Activated T-cell treated with anti-CD3 and anti-CD28 coated beads, Interleukin-2, amount 50 U/mL, for 1 hour (primary cell): Measurements from ENCODE around the gene ATG16L1.
A peak's percentile ranks its signal among the peaks of the same experiment; 100 is the strongest.

ENCODE experiments used
- DNase-seq: peaks from one replicate; pipeline ENCODE4 v3.0.0-alpha.2; 2020

The ATG16L1 gene

GRCh38 chr2:233261819-233262555 is 10.5 kb downstream of the ATG16L1 start:
- no peak for DNase-seq

- DNase-seq = no peak
Observed at GRCh38 chr2:233262562-233262961, 11.1 kb downstream of the ATG16L1 start.

- DNase-seq = no peak
Observed at GRCh38 chr2:233263045-233263570, 11.6 kb downstream of the ATG16L1 start.

GRCh38 chr2:233264667-233265066 is 13.2 kb downstream of the ATG16L1 start:
- no peak for DNase-seq

GRCh38 chr2:233265899-233266431 is 14.5 kb downstream of the ATG16L1 start:
- DNase-seq = no peak

GRCh38 chr2:233266481-233266880 is 15.0 kb downstream of the ATG16L1 start:
- no peak for DNase-seq

GRCh38 chr2:233267516-233268245 is 16.2 kb downstream of the ATG16L1 start:
- DNase-seq = peak; percentile 78

GRCh38 chr2:233270366-233270765 is 18.9 kb downstream of the ATG16L1 start:
- DNase-seq = no peak

GRCh38 chr2:233270951-233271350 is 19.5 kb downstream of the ATG16L1 start:
- DNase-seq = no peak

- DNase-seq = no peak
Observed at GRCh38 chr2:233271693-233272092, 20.2 kb downstream of the ATG16L1 start.

- DNase-seq = no peak
Observed at GRCh38 chr2:233273120-233273519, 21.6 kb downstream of the ATG16L1 start.

GRCh38 chr2:233275223-233275622 is 23.8 kb downstream of the ATG16L1 start:
- no peak for DNase-seq

GRCh38 chr2:233278921-233279320 is 27.4 kb downstream of the ATG16L1 start:
- DNase-seq = no peak

GRCh38 chr2:233280114-233280693 is 28.7 kb downstream of the ATG16L1 start:
- no peak for DNase-seq

GRCh38 chr2:233281553-233281952 is 30.1 kb downstream of the ATG16L1 start:
- no peak for DNase-seq

GRCh38 chr2:233281992-233282603 is 30.6 kb downstream of the ATG16L1 start:
- no peak for DNase-seq

GRCh38 chr2:233285921-233286320 is 34.4 kb downstream of the ATG16L1 start:
- DNase-seq = no peak

GRCh38 chr2:233287871-233288270 is 36.4 kb downstream of the ATG16L1 start:
- no peak for DNase-seq

- DNase-seq = no peak
Observed at GRCh38 chr2:233288663-233289062, 37.2 kb downstream of the ATG16L1 start.

- no peak for DNase-seq
Observed at GRCh38 chr2:233289648-233290047, 38.2 kb downstream of the ATG16L1 start.

GRCh38 chr2:233290051-233290845 is 38.8 kb downstream of the ATG16L1 start:
- no peak for DNase-seq

- DNase-seq = no peak
Observed at GRCh38 chr2:233295891-233296290, 44.4 kb downstream of the ATG16L1 start.
